Cerebellar cortex (tissue), 1 donor: ENCODE data around the gene NFKB1.

Experiments
- DNase-seq: peaks from one replicate; pipeline ENCODE4 v3.0.0-alpha.2; 2015; ENCODE audit warnings: low spot score

The NFKB1 gene

DNA sequence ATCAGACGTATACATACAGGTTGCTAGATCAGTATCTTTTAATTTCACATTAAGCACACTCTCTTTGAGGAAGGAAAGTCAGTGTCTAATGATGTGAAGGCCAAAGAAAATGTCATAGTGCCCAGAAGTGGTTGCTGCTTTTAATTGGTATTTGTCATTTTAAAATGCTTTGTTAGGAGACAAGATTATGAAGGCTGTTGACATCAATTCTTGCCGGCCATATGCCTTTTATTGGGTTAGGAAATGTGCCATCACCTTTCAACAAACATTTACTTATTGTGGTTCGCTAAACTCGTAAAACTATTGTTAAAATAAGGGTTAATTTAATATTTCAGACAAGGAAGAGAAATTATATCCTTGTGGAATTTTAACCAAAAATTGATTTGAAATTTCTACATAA lies 32.2 kb downstream of the NFKB1 start:
- DNase-seq, result no peak

DNA sequence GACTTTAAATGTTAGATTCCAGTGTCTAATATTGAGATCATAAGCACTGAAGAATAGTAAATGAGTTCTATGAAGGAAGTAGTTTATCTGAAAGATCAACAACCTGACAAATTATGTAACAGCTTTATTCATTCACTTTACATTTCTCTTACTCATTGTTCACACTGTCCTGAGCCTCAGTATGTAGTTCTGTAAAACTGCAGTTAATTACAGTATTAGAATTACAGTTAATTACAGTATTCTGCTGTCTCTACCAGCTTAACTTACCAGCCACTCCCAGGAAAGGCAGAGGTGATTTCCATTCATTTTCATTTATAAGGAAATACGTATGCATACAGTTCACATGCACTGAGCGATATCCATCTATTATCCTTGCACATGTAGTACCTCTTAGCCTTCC lies 32.7 kb downstream of the NFKB1 start:
- no peak for DNase-seq

DNA sequence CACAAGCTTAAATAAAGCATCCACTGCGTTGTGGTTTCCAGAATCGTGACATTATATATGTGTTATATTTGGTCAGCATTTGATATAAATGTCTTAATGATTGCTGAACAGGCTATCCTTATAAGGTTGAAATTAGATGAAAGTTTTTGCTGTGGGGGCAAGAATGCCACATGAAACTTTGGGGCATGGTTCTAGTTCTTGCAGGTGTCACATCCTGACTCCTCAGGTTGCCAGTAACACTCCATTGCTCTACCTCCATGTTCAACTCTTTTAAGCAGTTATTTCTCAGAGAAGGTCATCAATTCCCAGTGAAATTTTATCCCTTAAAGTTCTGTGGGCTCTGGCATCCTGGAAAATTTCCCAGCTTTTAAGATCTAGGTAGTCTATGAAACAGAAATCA lies 33.7 kb downstream of the NFKB1 start:
- DNase-seq, result no peak

DNA sequence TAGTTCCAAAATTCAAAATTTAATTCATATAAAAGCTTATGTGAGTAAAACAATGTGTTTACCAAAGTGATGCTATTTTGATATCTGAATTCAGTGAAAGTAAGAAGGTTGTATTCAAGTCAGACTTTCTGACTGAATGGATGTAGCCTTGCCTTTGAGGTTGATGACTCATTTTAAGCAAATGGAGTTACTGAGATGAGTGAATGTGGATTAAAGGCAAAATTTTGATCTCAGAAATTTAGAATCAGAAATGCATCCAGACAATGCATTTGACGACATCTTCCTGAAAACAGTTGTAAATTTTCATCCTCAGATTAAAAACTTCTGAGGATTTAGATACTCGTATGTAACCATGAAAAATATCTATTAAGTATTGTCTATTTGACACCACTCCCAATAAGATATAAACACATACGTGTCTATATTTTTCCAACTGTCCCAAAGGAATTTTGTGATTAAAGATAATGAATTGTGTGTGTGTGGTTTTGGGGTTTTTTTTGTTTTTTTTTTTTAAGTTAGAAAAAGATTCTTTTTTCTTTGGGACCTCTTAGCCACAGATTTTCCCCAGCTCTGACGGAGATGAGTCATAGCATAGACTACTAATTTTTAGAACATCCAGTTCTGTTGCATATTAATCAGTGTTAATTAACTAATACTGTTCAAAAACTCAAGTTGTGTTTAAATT lies 34.4 kb downstream of the NFKB1 start:
- no peak for DNase-seq

DNA sequence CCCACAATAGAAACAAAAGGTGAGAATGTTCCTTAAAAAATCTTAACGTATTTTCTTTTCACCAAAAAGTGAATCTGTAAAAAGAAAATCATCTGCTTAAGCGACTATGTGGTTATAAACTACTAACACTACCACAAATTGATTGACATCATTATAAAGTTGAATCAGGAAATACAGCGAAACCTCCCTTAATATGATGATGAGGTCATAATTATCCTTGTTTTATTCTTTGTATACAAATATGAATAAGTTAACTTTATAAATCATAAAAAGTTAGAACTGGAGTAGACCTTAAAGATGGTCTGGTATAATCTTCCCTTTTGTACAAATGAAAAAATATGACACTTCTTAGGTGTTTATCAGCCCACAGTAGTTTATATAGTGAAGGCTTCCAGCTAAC lies 35.6 kb downstream of the NFKB1 start:
- DNase-seq, result no peak

DNA sequence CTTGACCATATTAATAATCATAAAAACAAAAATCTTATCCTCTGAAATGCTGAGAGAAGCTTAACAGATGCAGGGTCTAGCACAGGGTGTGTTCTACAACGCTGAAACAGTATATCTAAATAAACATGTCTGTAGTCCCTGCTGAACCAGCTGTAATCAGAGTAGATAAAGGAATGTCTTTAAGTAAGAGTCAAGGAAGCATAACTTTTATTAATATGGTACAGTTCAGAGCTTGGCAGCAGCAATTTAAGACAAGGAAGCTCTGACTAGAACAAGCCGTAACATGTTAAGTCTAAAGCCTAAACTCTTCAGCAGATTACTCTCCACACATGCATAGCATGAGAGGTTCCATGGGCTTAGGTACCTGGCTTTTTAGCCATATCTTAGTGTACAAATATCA lies 36.1 kb downstream of the NFKB1 start:
- no peak for DNase-seq

DNA sequence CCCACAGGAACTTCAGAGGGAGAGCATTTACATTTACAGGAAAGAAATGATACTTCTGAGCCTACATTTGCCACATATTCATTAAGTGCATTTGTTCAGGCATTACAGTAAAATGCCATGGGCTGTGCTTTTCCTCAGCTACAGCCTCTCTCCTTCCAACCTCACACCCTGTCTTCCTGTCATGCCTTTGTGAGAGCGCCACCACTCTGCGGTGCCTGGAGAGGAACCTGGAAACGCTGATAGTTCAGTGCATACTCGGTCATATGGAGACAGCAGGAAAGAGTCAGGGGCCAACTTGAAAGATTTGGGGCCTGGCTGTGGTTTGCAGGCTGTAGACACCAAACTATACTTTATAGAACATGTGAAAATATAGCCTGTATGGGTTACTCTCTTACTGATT lies 40.5 kb downstream of the NFKB1 start:
- peak; percentile 31 for DNase-seq

DNA sequence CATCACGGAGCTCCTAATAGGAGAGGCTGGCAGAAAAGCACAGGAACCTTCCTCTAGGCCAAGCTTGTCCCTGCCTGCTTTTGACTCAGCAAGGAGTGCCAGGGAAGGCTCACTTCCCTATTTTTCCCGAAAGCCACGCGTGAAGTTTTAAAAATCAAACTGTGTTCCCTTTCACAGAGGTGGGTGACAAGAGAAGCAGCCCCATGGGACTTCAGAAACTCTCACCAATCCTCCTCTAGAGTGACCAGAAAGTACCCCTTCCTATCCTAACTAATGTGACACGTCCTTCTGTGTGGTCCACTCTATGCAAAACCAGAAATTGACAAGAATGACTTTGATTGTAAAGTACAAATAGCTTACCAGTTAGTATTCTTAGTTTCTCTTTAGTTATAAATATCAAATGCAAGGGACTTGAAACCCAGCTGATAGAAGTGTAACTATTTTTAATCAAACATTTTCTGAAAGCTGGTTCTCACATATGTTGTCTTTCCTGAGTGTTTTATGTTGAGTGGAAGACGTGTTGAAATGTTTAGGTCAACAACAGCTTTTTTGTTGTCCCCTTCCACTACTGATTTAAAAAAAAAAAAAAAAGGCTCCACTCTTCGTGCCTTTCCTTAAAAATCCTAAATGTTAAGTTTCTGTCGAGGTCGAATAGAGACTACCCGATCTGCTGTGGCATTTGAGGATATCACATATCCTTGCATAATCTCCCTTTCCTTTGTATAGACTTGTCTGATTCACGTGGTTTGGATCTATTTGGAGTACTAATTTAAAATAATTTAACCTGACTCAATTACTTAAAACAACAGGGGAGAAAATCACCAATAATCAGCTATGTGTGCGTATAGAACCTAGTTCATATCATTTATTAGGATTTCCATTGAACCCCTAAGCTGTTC lies 42.1 kb downstream of the NFKB1 start:
- no peak for DNase-seq

DNA sequence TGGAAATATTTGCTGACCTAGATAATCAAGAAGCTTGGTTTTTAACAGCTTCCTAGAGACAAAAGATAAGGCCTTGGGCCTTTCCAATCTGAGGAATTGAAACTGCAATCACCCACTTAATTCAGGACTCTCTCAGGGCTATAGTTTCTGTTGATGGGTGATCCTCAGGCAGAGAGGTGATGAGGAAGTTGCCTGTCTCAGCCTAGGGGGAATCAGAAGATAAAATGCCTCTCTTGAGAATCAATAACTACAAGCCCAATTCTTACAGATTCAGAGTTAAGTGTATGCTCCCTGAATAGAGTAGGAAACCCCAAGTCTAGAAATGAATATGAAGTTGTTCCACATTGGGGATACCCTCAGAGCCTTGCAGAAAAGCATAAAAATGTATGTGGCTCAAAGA lies 45.5 kb downstream of the NFKB1 start:
- DNase-seq, result no peak

DNA sequence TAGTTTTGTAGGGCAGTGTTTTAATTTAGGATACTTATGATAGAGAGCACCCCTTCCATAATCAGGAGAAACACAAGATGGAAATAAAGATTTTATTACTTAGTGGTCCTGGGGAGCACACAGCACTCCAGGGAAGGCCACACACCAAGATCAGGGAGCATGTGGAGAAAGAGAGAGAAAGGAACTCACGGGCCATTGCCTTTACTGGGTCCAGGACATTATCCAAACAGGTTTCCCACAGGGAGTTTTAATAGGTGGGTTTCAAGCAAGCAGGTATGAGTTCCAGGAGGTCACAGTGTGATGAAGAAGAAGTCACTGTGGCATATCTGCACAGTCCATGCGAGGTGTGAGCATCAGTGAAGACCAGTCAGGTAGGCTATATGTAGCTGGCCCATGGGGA lies 46.8 kb downstream of the NFKB1 start:
- no peak for DNase-seq

DNA sequence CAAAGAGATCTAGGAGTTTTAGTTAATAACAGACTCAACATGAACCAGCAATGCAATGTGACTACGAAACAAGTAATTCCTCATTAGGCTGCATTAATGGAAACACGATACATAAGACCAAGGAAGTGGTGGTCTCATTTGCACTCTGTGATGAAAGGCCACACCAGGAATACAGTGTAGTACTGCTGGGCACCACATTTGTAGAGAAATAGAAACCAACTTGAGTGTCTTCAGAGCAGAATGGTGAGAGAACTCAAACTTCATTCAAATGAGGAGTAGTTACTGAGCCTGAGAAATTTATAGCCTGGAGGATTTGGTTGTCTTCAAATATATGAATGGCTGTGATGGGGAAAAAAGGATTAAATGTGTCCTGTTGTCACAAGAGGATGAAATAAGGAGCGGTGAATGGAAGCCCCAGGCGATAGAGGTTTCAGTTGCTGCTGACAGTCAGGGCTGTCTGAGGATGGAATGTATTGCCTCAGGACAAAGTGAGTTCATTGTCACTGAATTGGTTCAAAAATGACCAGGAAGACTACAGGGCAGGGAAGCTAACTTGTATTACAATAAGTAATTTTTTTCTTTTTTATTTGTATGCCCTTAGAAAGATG lies 50.9 kb downstream of the NFKB1 start:
- no peak for DNase-seq

DNA sequence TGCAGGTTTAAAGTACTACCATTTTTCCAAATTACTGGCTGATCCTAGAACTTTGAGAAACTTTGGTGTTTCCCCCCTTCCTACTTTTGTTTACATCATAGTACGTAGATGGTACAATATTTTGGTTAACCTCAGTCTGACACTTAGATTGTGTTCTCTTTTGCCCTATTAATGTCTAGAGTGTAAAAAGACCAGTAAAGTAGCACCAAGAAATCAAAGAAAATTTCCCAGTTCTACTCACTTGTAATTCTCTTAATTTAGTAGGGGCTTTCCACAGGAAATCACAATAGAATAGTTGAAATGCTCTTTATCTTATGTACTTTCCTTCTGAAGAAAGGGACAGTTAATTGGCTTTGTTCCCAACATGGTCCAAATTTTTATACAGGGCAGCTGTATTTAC lies 51.6 kb downstream of the NFKB1 start:
- DNase-seq, result no peak

DNA sequence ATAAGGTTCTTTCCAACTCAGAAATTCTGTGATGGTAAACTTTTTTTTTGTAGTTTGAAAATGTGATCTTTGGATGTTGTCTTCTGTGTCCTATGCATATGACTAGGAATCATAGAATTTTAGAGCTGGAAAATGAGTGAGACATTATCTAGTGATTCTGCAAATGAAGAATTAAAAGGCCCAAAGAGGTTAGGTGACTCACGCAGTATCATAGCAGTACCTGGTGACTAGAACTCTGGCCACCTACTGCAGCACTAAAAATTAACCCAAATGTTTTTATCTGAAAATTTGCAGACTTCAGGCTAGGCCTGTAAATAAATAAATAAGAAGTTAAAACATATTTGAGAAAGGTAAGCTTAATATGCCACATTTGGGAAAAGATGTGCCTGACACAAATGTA lies 52.8 kb downstream of the NFKB1 start:
- DNase-seq, result no peak

DNA sequence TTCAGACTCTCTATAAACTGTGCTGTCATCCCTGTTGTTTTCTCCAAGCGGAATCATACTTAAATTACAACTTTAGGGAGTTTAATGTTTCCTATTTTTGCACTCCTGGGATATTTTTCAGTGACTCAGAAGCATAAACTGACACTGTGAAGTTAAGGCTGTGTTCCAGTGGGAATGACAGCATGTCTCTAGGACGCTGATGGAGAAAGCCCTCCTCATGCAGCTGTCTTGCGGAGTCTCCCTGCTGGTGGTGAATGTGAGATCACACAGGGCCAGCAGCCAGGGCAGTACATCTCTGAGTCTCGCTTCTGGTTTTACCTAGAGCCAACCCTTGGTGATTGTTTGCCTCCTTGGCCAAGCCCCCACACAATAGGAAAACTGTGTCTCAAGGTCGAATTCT lies 53.3 kb downstream of the NFKB1 start:
- DNase-seq, result peak; percentile 29

DNA sequence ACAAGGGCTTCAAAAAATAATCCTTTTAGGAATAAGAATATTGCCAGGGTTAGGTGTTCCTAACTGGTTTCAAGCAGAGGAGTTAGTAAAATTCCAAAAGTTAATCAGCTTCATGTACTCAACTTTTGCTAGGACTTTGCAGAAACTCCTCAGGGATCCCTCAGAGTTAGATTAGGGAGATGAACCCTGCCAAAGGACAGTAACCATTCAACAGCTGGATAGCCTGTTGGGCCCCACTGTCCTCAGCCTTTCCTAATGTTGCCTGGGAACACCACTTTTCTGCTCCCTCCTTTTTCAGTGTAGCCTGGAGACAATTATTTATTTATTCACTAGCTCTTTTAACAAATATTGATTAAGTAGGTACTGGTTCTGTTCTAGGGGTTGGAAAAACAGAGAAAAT lies 53.8 kb downstream of the NFKB1 start:
- DNase-seq, result no peak

DNA sequence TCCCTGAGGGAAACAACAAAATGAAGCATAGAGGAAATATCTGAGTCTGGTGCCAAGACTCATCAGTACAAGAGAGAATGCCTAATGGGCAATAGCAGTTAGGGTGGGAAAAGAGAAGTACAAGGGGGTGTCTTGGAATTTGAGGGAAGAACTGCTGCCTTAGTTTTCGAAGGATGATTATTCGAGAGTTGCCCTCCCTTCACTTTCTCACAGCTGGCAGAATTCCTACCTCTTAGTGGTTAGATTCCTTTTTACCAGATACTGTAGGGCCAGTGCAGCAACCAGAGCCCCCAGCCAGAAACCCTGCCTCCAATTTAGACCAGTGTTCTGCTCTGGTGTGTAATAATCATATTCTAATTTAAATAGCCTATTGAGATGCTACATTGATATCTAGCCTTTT lies 56.5 kb downstream of the NFKB1 start:
- DNase-seq, result no peak

DNA sequence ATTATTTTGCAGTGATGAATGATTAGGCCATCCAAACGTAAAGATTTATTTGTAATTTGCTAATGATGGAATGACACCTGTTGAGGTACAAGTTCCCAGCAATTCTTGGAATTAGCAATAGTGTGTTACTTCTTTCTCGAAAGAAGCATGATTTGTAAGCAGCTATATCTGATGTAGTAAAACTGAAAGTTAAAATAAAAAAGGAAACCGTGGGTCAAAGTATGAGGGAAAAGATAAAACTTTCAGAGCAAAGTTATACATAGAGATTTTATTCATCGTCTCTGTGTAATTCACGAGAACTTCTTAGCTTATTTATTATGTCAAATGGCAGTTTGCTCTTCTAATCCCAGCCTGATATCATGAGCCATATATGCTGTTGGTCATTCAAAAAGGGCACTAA lies 59.0 kb downstream of the NFKB1 start:
- no peak for DNase-seq

DNA sequence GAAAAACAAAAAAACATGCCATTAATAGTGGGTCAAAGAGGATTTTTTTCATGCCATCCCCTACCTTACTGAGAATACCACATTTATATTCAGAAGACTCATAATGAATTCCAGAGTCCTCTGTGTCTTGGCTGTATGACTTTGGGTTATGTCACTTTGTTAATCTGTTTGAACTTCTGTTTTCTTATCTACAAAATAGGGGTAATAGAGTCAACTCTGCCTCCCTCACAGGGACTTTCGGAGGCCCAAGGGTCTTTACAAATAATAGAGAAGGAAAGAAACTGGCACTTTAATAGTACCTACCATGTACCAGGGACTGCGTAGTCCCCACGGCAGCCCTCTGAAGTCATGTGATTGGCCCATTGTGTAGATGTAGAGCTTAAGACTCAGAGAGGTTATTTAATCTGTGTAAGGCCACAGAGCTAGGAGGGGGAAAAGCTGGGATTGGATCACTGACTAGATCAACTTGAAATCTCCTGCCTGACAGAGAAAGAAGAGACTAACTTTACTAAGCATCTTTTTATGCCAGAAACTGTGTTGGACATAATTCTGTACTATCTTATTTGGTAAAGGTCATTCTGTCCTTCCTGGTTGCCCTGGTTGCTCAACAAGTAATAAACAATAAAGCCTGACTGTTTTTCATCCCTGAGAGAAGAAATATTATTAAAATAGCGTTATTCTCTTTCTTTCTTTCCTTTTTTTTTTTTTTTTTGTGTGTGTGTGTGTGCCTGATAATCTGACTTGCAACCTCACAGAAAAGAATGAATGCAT lies 59.6 kb downstream of the NFKB1 start:
- no peak for DNase-seq

DNA sequence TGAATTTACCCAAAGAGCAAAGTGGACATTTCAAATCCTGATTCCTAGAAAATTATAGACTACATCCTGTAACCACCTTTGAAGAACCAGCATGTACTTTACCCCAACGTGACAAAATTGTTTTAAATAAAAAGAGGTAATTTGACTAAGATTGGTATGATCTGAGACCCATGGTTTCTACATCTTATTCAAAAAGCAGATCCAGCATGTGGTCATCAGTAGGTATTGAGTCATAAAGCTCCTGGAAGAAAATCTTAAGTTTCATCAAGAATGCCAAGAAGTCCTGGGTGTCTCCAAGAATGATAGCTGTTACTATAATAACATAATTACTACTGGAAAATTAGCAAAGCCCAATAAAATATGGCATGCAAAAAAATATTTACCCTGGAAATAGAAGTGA lies 61.8 kb downstream of the NFKB1 start:
- DNase-seq, result no peak

DNA sequence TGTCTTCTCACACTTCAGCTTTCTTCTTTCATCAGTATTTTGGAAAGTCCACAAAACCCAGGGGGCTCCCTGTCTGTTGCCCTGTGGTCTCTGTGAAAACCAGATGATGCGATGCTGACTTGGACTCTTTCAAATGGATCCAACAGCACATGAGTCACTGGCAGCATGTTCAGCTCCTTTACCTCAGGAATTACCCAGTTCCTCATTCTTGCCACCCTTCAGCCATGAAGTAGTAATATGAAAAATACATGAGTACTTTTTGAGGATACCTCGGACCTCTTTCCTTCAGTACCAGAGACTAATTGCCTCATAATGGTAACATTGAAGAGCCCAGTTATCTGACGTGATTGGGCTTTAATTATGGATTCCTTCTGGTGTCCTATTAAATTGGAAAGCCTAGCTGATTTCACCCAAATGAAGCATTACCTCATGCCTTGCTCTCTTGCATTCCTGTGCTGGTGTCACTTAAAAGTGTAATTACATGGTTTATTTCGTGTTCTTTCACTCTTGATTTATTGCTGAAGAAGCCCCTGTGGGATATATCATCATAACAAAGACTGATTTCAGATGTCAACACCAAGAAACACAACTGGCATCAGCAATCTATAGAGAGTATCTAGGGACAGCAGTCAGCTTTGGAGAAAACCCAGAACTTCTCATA lies 63.4 kb downstream of the NFKB1 start:
- no peak for DNase-seq

DNA sequence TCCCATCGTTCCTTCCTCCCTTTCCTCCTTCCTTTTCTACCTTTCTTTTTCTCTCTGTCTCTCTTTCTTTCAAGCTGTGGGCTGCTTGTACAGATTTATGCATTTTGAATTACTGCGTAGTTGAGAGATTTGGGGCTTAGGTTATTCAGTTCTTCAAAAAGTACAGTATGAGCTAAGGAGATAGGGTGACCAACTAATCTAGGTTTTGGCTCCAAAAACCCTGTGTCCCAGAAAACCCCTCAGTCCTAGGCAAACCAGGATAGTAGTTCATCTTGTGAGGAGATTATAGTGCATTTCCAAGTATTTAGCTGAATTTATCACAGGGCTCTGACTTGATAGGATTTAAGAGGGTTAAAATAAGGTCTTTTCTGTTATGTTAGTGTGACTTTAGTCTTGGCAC lies 64.5 kb downstream of the NFKB1 start:
- DNase-seq, result no peak

DNA sequence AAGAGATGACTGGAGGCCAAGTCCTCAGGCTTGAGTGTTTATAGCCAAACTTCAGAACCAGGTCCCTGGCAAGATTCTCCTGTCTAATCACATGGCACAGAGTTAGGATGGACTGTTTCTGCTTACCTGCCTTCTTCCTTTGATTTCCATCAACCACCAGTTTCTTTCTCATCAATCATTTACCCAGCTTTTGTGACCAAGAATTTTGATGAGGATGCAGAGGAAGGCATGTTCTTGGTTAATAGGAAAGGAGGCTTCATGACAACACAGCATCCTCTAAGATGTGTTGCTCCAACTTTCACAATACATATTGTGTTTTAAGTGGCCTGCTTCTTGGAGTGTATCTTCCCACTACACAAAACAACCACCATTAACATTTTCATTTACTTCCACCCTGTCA lies 65.3 kb downstream of the NFKB1 start:
- no peak for DNase-seq
